Measurements from ENCODE around the gene SGK2.

SGK2 gene

GRCh38 chr20:43558412-43559146 is at the start of gene SGK2:
Gene SGK2, plus strand, starts transcription at chr20:43559027. Its CDS starts 7,469 bp downstream, at chr20:43566496.
- DNase-seq = no peak

- DNase-seq = no peak
Observed at GRCh38 chr20:43511879-43512278, 46.9 kb upstream of the SGK2 start.

GRCh38 chr20:43513372-43513930 is 45.4 kb upstream of the SGK2 start:
- DNase-seq = no peak

GRCh38 chr20:43513931-43514647 is 44.7 kb upstream of the SGK2 start:
- DNase-seq = peak; percentile 94

DNA sequence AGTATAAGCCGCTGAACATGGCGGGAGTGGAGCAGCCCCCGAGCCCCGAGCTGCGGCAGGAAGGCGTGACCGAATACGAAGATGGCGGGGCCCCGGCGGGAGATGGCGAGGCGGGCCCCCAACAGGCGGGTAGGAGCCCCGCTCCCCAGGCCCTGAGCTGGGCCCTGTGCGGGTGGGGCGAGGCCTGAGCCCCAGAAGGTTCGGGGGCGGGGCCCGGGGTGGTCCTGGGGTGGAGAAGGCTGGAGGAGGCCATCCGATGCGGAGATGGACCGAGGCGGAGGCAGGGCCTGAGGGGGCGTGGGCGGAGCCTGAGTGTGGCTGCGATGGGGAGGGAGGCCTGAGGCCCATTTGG is 44.2 kb upstream of the SGK2 start:
- no peak for DNase-seq

GRCh38 chr20:43515628-43516027 is 43.2 kb upstream of the SGK2 start:
- DNase-seq = no peak

GRCh38 chr20:43516251-43516824 is 42.5 kb upstream of the SGK2 start:
- no peak for DNase-seq

- DNase-seq = no peak
Observed at GRCh38 chr20:43520074-43520630, 38.7 kb upstream of the SGK2 start.

- no peak for DNase-seq
Observed at GRCh38 chr20:43525021-43525420, 33.8 kb upstream of the SGK2 start.

DNA sequence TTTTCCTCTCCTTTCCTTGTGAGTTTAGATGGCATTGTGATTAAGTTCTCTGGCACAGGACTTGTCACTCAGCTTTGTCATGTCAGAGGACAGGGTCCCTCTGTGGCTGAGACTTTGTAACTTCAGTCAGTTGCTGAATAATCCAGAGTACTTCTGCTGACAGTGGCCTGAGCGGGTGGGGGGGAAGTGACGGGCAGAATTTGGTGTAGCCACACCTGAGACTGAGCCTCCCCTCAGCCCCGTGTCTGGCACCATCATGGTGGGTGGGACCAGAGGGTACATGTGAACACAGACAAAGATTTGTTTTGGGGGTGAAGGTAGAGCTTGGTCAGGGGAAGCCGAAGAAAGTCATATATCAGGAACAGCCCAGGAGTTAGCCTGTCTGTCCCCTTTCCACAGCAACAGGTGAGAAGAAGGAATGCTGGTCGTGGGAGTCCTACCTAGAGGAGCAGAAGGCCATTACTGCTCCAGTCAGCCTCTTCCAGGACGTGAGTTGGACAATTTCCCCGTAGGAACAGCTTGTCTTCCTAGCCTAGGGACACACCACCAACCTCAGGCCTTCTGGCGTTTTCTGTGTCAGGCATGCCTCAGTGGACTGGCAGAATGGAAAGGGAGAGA is 30.5 kb upstream of the SGK2 start:
- DNase-seq = no peak

GRCh38 chr20:43529051-43529450 is 29.8 kb upstream of the SGK2 start:
- DNase-seq = no peak

GRCh38 chr20:43529457-43530153 is 29.2 kb upstream of the SGK2 start:
- no peak for DNase-seq

DNA sequence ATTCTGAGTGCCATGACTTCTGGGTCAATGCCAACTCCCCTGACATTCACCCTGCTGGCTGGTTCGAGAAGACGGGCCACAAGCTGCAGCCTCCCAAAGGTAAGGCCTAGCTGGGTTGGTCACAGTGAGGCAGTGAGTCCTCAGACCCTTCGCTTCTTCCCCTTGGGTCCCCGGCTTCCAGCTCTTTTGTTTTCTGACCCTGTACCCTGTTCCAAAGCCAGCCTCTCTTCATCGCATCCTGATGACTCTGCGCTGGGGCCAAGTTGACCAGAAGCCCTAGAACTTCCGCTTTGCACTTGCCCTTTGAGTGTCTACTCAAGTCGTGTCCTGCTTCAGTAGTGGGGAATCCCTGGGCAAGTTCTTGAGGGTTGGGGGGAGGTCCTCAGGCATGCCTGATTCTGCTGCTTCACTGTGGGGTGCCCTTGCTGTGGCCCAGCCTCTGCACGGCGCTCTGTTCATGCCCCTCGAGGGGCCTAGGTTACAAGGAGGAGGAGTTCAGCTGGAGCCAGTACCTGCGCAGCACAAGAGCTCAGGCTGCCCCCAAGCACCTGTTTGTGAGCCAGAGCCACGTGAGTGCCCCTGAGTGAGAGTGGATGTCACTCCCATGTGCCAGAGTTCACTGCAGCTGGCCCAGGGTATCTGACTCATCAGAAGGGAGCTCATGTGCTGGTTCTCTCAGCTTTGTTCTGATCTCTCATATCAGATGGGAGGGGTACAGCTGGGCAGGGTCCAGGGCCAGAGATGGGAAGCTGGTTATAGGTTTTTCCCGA is 28.3 kb upstream of the SGK2 start:
- no peak for DNase-seq

DNA sequence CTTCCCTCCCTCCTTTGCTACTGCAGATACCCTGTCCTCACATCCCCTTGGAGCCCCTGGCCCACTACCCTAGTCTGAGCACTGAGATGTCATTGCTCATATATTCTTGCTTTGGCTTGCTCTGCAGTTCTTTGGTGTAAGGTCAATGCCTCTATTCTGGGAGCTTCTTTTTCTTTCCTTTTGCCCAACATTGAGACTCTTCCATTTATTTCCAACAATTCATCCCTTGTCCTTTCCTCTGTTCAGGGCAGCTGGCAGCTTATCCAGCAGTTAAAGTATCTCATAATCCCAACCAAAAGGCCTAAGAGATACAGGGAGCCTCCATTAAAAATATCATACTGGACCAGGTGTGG is 27.8 kb upstream of the SGK2 start:
- DNase-seq = no peak

- no peak for DNase-seq
Observed at GRCh38 chr20:43532416-43533055, 26.3 kb upstream of the SGK2 start.

DNA sequence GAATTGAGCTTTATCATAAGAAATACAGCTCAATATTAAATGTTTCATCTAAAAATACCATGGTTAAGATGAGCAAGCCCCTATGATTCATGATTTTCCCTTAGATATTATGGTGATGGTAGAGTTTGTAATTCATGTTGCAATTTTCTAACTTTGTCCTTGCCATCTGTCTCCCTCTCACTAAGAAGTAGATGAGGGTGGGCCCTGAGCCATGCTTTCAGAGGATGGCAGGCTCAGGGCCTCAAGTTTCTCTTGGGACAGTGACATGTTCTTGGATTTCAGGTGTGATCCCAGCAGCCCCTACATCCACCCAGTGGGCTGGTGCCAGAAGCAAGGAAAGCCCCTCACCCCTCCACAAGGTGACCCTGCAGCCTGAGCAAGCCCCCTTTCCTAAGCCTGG is 25.8 kb upstream of the SGK2 start:
- no peak for DNase-seq

DNA sequence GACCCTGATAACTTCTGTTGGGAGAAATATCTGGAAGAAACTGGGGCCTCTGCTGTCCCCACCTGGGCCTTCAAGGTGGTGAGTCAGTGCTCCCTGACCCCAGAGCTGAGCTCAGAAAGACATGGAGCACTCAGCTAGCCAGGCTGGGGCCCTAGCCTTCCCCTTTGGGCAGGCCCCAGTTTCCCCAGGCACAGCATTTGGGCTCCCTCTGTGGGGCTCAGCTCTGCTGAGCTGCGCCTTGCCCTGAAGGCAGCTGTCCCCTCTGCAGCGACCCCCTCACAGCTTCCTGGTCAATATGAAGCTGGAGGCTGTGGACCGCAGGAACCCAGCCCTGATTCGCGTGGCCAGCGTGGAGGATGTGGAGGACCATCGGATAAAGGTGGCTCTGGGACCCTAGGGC is 24.8 kb upstream of the SGK2 start:
- DNase-seq = no peak

DNA sequence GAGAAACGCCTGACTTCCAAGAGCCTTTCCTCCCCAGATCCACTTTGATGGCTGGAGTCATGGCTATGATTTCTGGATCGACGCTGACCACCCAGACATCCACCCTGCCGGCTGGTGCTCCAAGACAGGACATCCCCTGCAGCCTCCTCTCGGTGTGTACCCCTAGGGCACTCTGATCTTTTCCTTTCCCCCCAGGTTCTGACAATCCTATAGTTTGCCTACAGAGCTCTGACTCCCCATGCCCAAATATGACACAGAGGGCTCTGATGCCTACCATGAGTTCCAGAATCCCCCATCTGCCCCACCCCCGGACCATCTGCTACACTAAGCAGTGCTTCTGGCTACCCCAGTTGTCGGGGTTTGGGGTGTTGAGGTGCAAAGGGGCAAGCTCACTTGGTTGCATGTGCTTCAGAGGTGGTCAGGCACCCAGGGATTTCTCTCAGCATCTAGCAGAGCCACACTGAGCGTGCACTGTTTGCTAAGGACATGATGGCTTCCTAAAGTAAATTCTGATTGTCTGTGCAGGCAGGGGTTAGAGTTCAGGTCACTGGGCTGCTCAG is 24.0 kb upstream of the SGK2 start:
- no peak for DNase-seq

GRCh38 chr20:43535370-43536004 is 23.3 kb upstream of the SGK2 start:
- no peak for DNase-seq

- no peak for DNase-seq
Observed at GRCh38 chr20:43536041-43536816, 22.6 kb upstream of the SGK2 start.

Measured in stimulated activated CD4-positive, alpha-beta T cell treated with anti-CD3 and anti-CD28 coated beads, Interleukin-15, amount 100 ng/mL, for 24 hours (primary cell).